ENCODE results near the gene LAMTOR3. TPM values are rescaled to one million over a fixed set of nuclear protein-coding genes. Genes with fewer than 3 reads are reported as not detected.

Gene LAMTOR3
- total RNA-seq, 6 experiments from 2014 or later, result 14.7 to 24.6 (median 18.9) TPM

GRCh38 chr4:99828477-99828876 is 65.8 kb downstream of the LAMTOR3 start:
- no peaks in the 10 kb centered on the region for H3K9me3 ChIP-seq
- peaks cover 0 to 11% (median 5%) of the 10 kb centered on the region in 4 donors for H3K4me1 ChIP-seq
- no peak for DNase-seq
- H3K27ac ChIP-seq, result no peak overlapping the region
- TF ChIP-seq CTCF (IDR thresholded peaks at IDR 0.05) (no peak), POLR2A (IDR thresholded peaks at IDR 0.05) (no peak)
- intact Hi-C loops (cut with DNase I), result no loop called here
- H3K27me3 ChIP-seq, result no peaks in the 10 kb centered on the region
- H3K4me3 ChIP-seq, result no peak overlapping the region
- no peak for ATAC-seq
- 50% methylated on average over 1 of the region's 1 CpG for WGBS (ENCODE audit: insufficient coverage, low coverage, low lambda C conversion rate, missing lambda C conversion rate)
- no peaks in the 10 kb centered on the region for H3K36me3 ChIP-seq

Other genes with a start within 250 kb of the LAMTOR3 start
- gene C4orf54, start 236.6 kb downstream of the LAMTOR3 start, total RNA-seq, result under 1 TPM in 4 of 6 experiments, not detected in 2; 0.02 to 0.19 (median 0.12) TPM
- gene DAPP1, start 77.6 kb downstream of the LAMTOR3 start, total RNA-seq, result 1 to 10 TPM in 2 of 6 experiments, under 1 TPM in 4; 0.12 to 1.5 (median 0.73) TPM
- gene DNAJB14, start 52.2 kb upstream of the LAMTOR3 start, total RNA-seq, result 10 to 100 TPM; 12.2 to 16.6 (median 16.1) TPM
- 100 to 1,000 TPM in 1 of 6 experiments, 10 to 100 TPM in 5; 28.8 to 122 (median 42.9) TPM for gene H2AZ1, start 55.8 kb upstream of the LAMTOR3 start, total RNA-seq

All from right lobe of liver (tissue), 6 donors.